CD4-positive, alpha-beta T cell treated with Interleukin-4 for 4 hours (primary cell): ENCODE data around the gene EPC1.
A peak's percentile ranks its signal among the peaks of the same experiment; 100 is the strongest.

Experiments used
- DNase-seq: peaks from one replicate; pipeline ENCODE4 v3.0.0-alpha.2; 2020

The EPC1 gene

DNA sequence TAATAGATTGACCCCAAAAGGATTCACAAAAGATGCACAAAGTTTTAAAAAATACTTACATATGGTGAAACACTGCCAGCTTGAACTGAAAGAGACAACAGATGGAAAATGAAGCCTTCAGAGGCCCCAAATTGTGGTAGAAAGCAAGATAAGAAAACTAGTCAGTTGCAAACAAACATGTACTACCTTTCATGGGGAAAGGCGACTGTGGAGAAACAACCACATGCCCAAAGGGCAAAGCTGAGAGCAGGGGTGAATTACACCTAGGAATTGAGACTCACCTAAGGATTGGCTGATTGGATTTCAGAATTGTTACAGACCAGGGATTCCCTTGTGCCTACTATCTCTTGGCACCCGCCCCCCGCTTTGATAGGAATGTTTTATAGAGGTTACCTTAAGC, 13.1 kb downstream of the EPC1 start:
- no peak for DNase-seq

- DNase-seq: peak; percentile 89
Measured at GRCh38 chr10:32332299-32332750, 14.6 kb downstream of the EPC1 start.

DNA sequence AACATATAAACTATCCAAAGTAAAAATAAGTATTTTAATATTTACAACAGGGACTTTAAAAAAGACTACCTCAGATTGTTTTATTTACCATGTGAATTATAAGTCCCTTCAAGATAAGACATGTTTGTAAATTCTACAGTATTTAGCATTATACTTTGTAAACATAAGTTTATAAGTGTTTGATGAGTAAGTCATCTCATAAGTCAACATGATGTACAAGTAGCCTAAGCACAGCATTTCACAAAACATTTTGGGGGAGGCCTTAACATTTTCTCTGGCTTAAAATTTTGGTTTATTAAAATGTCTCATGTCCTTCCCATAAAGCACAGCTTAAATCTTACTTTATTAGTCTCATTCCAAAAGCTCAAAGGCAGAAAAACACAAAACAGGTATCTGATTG, 15.4 kb downstream of the EPC1 start:
- DNase-seq: no peak

GRCh38 chr10:32330214-32330613, 16.7 kb downstream of the EPC1 start:
- no peak for DNase-seq

DNA sequence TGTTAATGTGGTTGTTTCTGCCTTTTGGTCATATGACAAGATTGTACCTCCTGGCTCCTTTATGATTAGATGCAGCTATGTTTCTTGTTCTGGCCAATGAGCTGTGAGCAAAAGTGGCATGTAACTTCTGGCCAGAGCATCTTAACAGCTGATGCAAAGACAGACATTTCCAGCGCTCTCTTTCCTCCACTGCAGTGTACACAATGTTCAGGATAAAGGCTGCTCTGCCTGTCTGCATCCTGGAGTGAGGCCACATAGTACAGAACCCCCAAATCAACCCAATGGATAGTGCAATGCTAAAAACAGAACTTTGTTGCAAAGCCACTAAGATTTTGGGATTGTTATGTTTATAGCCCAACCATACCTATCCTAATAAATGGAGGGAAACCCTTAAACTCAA, 17.9 kb downstream of the EPC1 start:
- DNase-seq: no peak

DNA sequence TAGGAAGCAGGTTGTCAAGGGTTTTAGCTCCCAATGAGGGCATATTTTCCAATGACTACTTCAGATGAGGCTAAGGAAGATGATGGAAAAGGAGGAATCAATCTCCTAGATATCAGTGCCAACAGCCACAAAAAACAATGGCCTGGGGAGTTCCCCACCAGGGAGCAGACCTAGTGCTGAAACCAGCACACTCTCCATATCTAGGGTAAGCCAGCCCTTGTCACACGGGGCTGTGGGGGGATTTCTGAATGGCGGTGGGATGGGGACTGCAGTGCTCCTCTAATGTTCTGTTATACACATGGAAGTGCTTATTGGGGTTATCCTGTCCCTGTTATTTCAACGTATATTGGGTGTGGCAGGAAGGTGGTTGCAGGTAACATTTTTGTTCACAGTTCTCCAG, 18.5 kb downstream of the EPC1 start:
- no peak for DNase-seq

DNA sequence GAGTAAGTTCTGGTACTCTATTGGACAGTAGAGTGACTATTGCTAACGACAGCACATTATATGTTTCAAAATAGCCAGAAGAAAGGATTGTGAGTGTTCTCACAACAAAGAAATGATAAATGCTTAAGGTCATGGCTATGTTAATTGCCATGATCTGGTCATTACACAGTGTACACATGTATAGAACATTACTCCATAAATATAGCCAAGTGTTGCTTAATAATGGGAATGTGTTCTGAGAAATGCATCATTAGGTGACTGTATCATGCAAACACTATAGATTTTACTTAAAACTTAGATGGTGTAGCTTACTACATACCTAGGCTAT, 19.6 kb downstream of the EPC1 start:
- no peak for DNase-seq

GRCh38 chr10:32326680-32327363, 20.1 kb downstream of the EPC1 start:
- DNase-seq: no peak

DNA sequence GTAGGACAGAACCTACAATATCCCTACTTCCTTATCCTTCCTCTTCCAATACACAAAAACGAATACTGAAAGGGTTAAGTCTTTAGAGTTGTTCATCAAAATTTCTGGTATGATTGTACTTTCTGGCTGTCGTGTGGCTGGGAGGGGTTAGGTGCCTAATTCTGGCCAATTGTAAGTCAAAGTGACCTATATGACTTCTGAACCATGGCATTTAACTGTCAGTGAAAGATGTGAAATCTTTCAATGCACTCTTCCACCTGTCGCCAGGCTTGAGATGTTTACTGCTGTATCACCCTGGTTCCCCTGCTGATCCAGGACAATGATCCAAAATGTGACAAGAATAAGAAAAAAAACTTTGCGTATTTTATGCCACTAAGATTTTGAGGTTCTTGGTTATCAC, 20.8 kb downstream of the EPC1 start:
- DNase-seq: no peak

- DNase-seq: no peak
Measured at GRCh38 chr10:32323051-32323450, 23.9 kb downstream of the EPC1 start.

DNA sequence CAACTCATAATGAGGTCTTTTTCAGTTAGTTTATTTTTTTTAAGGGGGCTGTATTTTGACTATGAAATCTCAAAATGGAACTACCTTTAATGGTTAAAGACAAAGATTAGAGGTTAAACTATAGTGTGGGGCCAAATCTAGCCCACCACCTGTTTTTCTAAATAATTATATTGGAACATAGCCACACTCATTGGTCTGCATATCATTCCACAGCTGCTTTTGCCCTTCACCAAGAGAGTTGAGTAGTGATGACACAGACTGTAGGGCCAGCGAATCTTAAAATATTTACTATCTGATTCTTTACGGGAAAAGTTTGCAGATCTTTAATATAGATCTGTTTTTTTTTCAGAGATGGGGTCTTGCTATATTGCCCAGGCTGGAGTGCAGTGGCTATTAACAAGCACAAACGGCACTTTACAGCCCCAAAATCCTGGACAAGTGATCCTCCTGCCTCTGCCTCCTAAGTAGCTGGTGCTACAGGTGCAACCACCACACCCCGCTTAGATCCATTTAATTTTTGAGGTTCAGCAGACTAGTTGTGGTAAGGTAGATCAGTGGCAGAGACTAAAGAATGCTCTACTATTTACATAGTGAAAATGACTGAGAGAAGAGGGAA, 25.8 kb downstream of the EPC1 start:
- no peak for DNase-seq

- DNase-seq: peak; percentile 27
Measured at GRCh38 chr10:32318476-32318896, 28.5 kb downstream of the EPC1 start.

DNA sequence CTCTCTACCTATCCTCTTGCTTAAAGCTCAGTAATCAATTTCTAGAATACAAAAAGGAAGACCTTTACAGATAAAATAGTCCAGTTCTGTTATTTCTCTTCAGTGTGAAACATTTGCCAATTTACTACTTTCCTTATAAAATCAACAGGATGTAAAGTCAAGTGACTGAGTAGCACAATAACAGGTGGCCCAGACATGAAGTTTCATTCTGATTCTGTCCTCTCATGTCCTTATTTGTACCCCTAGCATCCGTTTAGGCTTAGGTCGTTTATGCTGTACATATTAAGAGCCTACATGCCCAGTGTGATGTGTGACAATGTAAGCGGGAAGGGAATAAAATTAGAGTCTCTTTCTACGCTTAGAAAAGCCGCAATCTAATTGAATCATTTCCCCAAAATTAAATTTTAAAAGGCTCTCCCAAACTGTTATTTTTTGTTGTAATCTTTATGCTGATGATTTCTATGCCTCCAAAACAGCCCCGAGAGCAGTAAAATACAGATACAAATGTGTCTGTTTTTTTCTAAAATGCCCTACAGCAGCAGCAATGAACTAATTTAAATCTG, 29.1 kb downstream of the EPC1 start:
- peak; percentile 52 for DNase-seq

GRCh38 chr10:32315424-32315823, 31.5 kb downstream of the EPC1 start:
- DNase-seq: no peak

DNA sequence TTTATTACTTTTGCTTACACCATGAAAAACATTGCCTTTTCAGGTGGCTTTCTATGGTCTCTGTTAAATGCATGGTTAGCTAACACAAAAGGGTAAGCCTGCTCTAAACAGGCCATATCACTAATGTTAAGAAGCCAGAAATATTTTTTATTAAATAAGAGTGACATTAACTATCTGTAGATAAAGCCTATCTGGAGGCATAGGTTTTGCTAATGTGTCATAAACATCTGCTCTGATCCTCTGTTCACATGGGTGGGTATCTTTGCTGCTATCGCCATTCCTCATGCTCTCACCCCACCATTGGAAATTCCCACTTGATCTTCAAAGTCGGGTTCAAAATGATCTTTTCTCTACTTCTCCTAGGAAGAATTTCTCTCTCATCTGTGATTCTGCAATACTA, 32.4 kb downstream of the EPC1 start:
- no peak for DNase-seq

GRCh38 chr10:32308027-32308603, 38.8 kb downstream of the EPC1 start:
- no peak for DNase-seq

GRCh38 chr10:32307609-32308008, 39.3 kb downstream of the EPC1 start:
- no peak for DNase-seq

DNA sequence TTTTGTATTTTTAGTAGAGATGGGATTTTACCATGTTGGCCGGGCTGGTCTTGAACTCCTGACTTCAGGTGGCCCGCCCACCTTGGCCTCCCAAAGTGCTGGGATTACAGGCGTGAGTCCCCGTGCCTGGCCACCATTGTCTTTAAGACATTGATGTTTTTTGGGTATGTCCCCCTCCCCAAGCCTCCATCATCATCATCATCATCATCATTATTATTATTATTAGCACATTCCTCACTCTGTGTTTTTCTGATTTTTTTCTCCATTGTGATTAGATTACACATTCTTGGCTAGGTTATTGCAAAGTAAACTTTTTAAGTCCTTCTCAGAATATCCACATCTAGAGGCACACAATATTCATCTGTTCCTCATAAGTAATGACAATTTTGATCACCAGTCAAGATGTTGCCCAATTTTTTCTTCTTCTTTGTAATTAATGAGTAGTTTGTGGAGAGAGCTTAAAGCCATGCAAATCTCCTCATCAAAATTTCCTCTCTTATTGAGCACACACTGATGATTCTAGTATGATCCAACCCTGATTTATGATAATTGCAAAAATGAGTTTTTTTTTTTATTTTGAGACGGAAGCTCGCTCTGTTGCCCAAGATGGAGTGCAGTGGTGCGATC, 47.5 kb downstream of the EPC1 start:
- DNase-seq: no peak

GRCh38 chr10:32298075-32298812, 48.7 kb downstream of the EPC1 start:
- no peak for DNase-seq

GRCh38 chr10:32295027-32295426, 51.9 kb downstream of the EPC1 start:
- no peak for DNase-seq

- no peak for DNase-seq
Measured at GRCh38 chr10:32293581-32293980, 53.4 kb downstream of the EPC1 start.

GRCh38 chr10:32279795-32280194, 67.2 kb downstream of the EPC1 start:
- no peak for DNase-seq

- DNase-seq: no peak
Measured at GRCh38 chr10:32273336-32273735, 73.6 kb downstream of the EPC1 start.
